Thyroid gland (tissue), 4 donors: ENCODE measurements around the gene RHOG.

ENCODE experiments used
- CTCF ChIP-seq, 6 experiments: fragments of 200-600 bp in 3 of 6; fragments of 450-650 bp in 3 of 6; sonication (generic) in 3 of 6; IDR thresholded peaks; one replicate each; pipeline ENCODE4 v1.5.1; 2016 to 2019; ENCODE audit warnings: antibody characterized with exemption in 6 of 6, mild to moderate bottlenecking in 2 of 6, inconsistent platforms in 1 of 6, moderate library complexity in 1 of 6
- POLR2A ChIP-seq, 2 donors: fragments of 450-650 bp; IDR thresholded peaks; one replicate each; pipeline ENCODE4 v1.6.1; 2017; ENCODE audit warnings: antibody characterized with exemption in 2 of 2, mild to moderate bottlenecking in 2 of 2, moderate library complexity in 1 of 2

GRCh38 chr11:3799143-3799542, 41.6 kb downstream of the RHOG start:
- TF ChIP-seq CTCF (IDR thresholded peaks at IDR 0.05), result no peak
- TF ChIP-seq POLR2A (IDR thresholded peaks at IDR 0.05), result no peak
